Fibroblast of peridontal ligament (primary cell): ENCODE data around the gene NCKAP5.

Source experiments
- DNase-seq: peaks from one replicate; pipeline ENCODE4 v3.0.0-alpha.2; 2010; ENCODE audit errors: extremely low read depth

Gene NCKAP5

DNA sequence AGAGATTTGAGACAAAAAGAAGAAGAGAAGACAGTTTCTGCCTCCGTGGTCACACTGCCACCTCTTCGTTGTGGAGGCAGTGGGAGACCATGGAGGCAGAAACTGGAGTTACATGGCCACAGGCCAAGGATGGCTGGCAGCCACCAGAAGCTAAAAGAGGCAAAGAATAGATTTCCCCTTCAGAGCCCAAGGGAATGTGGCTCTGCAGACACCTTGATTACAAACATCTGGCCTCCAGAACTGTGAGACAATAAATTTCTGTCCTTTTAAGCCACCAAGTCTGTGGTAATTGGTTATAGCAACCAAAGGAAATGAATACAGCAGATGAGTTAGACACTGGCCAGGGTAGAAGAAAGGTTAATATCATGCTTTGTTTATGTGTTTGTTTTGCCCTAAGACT lies 477.9 kb downstream of the NCKAP5 start:
- no peak for DNase-seq

DNA sequence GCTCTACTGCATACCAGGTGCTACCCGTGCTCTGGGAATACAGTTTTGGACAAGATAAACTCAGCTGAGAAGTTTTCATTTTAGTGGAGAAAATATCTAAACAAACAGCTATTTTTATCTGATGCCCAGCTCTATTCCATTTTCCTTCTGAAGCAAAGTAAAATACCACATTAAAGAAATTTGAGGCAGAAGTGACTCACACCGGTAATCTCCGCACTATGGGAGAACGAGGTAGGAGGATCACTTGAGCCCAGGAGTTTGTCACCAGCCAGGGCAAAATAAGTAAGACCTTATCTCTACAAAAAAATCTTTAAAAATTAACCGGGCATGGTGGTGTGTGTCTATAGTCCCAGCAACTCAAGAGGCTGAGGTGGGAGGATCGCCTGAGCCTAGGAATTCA lies 482.1 kb downstream of the NCKAP5 start:
- DNase-seq = no peak

DNA sequence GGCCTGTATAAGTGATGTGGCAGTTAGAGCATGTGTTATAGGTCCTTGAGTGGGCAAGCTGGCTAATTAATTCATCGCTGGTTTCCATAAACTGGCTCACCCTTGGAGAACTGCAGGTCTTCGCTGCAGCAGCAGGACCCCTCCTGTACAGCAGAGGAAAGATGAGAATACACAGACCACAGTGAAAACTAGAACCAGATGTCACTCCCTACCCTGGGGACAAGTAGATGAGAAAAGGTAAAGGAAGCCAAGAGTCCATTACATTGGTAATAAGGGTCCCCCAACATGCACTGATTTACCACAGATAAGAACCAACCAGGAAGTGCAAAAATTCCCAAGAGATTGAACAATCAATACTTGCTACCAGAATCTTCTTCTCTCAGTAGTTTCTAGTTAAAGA lies 482.6 kb downstream of the NCKAP5 start:
- DNase-seq = no peak

DNA sequence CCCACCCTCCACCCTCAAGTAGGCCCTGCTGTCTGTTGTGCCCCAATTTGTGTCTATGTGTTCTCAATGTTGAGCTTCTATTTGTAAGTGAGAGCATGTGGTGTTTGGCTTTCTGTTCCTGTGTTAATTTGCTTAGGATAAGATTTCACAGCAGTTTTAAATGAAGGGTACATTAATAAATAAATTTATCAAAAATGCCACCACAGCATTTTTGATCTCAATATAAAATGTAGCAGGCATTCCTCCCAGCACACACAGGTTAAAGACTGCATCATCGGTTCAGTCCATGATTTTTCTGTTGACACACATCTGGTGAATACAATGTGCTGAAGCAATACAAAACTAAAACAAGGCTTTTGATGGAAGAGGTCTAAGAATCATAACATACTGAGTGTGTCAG lies 486.2 kb downstream of the NCKAP5 start:
- DNase-seq = no peak

DNA sequence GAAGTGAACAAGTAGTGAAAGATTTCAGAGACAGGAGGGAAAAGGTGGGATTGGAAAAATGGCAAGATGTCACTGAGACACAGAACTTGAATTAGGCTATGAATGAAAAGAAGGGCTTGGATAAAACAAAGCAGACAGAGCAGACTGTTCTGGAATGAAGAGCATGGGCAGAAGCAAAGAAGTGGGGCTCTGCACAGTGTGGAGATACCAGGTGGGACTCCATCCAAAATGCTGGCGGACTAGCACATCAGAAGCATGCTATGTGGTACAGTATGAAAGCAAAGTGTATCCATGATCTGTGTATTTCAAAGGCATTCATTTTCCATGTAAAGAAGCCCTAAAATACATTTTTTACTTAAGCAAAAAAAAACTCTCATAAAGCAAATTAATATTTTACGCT lies 487.4 kb downstream of the NCKAP5 start:
- no peak for DNase-seq

DNA sequence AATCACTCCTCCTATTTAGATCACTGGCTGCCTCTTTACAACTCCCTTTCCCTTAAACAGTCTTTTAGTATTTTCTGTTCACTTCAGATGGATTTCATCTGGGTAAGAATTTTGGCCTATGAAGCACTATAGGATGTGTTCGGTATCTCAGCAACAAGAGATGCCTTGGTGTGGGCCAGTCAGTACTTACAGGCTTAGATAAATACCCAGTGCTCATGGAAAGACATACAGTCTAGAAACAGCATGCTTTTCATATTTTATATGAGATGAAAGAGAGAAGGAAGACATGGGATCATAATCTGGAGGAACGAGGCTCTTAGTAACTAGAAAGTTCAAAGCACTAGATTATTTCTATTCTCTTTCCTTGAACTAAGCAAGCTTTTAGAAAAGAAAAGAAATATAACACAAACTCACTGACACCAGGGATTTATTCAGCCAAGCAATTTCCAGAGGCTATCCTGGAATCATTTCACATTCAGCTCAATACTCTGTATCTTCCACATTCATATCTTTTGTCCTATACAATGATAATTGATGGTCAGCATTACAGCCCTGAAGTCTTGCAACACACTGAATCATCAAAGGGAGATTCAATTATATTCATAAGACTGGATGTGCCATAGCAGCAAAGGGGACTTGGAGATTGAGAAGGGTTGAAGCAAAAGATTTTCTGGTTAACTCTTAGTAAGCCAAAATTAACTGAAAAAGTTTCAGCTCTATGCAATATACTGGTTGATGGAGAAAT lies 489.4 kb downstream of the NCKAP5 start:
- no peak for DNase-seq

DNA sequence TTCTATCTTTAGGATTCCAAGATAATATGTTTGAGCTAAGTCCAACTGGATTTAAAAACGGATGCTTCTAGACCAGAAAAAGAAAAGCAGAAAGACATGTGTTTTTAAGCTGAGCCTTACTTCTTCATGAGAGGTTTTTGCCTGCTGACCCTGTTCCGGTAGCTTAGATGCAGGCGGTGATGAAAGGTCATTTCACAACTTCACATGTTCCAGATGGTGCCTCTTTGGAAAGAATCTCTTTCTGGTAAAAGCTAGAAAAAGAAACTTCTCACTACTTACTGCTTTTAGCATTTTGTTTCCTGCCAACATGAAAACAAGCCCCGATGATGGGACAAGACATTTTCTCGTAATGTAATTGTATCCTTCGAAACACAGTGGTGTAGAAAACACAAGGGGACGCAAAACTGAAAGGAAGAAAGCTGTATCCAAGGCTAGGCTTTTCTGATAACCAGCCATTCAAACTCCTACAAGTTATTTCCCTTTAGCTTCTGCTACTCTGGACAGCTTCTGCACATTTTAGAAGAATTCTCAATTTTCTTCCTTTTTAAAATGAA lies 490.9 kb downstream of the NCKAP5 start:
- peak; percentile 56 for DNase-seq

DNA sequence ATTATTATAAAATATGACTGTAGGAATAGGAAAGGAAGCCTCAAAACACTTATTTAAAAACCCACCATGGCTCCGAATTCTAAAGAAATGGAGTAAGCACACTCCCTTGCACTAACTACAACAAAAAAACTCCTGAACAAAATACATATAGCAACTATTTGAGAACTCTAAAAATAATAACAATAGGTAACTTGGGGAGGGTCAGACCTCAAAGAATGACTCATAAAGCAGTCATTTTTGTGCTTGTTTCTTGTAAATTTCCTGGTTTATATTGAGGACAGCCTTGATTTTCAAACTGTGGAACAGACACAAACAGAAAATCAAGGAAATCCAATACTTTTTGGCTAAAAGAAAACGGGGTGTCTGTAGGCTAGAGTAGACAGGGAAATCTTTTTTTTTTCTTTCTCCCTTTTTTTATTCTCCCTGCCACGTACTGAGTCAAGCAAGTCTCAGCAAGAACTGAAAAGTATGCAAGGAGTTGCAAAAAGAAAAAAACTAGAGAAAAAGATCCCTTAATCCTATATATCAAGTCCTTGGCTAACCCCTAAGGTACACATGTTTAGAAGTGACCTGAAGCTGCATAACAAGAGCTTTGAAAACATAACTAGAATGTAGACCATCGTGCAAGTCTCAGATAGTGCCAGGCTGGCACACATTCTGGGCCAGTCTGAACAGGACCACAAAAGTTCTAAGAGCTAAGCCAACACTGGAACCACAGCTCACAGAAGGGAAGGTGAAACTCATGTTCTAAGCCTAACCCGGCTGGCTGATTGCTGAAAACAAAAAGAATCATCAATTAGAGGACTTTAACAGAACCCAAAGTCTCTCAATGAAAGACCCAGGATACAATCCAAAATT lies 495.2 kb downstream of the NCKAP5 start:
- DNase-seq = no peak

DNA sequence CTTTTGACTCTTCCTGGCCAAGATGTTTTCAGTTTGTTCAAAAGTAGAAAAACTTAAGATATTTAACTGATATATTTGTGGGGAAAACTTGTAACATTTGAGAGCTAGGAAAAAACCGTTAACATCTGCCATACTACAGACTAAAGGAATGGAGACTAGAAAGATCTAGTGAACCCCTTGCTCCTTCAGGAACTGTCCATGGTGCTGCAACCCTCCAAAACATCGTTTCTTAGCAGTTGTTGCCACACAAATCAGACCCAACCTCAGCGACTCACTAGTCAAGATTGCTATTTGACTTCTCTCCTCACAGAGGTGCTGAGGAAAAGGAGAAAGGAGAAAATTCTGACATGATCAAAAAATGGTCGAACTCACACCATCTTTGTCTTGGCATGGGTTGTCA lies 504.5 kb downstream of the NCKAP5 start:
- peak; percentile 48 for DNase-seq

DNA sequence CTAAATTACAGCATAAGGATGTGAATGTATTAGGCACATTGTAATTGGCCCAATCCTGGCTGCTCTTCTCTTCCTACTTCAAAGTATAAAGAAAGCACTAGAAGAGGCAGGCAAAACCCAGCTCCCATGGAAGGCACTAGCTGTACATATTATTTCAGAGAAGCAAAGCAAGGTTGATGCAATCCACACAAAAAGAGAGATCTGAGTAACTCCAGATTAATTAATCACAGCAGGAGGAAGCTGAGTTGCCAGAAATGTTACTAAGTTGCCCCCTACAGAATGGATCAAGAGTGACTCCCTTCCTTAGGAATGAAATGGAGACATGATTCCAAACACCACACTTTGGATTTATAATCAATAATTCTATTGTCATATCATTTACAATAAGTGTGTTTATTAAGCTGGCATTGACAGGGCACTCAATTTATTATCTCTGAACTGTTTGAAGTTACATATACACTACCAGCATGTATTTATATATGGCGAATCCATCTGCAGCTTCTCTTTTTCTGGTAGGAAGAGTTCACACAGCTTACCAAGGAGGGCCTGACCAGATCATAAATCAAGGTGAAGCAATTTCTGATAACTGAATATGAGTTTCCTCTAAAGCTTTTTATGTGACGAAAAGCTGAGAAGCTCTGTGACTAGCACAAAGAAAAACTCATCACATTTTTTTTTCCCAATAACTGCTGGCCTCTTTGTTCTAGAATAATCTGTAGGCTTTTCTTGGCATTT lies 505.2 kb downstream of the NCKAP5 start:
- no peak for DNase-seq

DNA sequence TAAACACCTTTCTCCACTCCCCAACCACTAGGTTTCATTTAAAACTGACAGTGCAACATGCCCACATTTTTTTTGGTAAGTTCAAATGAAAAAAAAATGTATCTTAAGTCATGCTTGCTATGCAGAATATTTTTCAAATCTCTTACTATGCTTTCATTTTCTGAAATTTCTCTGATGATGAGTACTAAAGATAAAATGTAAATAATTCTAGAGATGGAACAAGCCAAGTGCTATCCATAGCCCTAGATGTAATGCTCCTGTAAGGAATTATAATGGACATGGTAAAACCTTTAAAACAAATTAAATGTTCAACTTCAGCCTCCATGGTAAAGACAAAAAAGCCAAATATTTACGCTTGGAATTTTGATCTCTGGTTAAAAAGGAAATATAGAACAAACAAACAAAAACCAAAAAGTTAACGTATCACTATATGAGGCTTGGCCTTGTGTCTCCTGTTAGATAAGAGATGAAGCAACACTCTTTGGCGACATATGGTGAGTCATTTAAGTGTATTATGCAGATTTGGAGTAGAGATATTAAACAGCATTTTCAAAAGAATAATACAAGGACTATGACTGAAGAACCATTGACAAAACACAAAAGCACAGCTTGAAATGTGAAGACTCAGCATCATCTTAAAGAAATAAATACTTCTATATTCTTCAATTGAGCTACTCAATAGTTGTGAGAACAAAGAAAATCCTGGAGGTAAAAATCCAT lies 506.2 kb downstream of the NCKAP5 start:
- DNase-seq = no peak

DNA sequence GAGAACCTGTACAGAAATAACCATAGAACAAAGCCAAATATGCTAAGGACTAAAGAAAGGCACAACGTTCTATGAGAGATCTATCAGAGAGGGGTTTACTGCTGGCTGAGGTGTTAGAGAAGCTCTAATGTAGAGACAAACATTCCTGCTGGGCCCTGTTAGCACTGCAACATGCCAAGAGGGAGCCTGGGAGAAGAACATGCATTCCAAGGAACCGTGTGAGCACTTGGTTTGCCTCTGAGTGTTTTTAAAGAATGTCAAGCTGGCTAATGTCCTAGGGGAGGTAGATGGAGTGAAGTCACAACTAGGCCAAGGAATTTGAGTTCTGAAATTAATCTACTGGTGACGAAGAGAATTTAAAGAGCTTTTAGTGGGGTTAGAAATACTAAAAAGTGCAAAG lies 514.0 kb downstream of the NCKAP5 start:
- DNase-seq = no peak

DNA sequence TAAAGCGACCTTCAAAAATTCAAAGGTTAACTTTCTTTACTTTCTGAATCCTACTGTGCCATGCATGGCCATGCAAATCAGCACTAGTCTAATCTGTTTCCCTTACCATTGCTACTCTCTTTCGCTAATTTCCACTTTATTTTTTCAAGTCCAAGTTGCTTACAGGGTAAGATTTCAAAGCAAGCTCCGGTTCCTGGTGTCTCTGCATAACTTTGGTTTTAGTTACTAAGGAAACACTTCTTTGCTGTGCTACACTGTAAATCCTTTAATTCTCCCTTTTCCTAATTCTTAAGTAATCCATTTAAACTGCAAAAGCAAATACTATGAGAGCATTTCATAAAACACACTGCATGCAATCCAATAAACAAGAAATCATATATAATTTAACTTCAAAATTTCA lies 514.7 kb downstream of the NCKAP5 start:
- DNase-seq = no peak

DNA sequence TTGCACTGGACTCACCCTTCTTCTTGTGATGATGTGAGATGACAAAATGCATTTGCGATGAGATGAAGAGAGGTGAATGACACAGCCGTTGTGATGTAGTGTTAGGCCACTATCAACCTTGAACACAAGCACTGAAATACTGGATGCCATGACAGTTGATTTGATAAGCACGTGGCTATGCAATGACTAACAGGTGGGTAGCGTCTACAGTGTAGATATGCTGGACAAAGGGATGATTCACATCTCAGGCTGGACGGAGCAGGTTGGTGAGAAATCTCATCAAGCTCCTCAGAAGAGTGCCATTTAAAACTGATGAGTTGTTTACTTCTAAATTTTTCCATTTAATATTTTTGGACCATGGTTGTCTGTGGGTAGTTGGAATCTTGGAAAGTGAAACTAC lies 522.5 kb downstream of the NCKAP5 start:
- no peak for DNase-seq

DNA sequence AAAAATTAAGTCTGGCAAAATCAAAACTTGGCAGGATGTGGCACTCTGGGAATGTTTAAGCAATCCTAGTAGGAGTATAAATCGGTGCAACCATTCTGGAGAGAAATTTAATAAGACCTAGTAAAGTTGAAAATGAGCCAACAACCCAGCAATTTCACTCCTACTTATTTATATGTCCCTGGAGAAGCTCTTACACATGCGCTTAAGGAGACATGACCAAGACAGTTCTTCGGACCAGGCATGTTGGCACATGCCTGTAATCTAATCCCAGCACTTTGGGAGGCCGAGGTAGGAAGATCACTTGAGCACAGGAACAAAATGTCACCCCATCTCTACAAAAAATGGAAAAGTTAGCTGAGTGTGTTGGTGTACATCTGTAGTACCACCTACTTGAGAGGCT lies 523.7 kb downstream of the NCKAP5 start:
- DNase-seq = peak; percentile 30

DNA sequence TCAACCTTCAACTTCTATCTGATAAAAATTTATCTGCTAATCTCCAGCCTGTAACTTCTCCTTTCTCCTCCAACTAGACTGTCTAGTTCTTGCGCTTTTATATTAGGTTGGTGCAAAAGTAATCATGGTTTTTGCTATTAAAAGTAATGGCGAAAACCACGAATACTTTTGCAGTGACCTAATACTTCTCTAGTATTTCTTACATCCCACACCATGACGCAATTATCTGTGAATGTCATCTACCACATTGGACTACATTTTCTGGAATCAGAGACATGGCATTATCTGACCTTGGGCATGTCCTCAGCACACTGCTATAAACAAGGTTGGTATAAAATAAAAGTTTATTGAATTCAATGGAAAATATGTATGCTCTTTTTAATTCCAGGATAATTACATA lies 528.1 kb downstream of the NCKAP5 start:
- DNase-seq = peak; percentile 8

DNA sequence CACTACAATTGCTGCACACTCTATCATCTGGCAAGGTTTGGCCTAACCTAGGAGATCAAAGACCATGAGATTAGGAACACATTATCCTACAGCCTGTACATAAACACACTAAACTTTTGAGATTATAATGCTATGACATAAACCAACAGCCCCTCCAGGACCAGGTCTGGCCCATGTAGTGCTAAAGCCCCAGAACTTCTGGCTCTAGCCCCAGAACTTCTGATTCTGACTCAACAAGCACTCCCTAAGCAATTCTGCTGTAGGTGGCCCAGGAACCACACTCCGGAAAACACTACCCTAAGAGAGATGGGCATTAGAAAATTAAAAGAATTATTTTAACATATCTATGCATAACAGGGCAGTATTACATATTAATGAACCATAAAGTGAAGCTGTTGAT lies 528.7 kb downstream of the NCKAP5 start:
- no peak for DNase-seq

DNA sequence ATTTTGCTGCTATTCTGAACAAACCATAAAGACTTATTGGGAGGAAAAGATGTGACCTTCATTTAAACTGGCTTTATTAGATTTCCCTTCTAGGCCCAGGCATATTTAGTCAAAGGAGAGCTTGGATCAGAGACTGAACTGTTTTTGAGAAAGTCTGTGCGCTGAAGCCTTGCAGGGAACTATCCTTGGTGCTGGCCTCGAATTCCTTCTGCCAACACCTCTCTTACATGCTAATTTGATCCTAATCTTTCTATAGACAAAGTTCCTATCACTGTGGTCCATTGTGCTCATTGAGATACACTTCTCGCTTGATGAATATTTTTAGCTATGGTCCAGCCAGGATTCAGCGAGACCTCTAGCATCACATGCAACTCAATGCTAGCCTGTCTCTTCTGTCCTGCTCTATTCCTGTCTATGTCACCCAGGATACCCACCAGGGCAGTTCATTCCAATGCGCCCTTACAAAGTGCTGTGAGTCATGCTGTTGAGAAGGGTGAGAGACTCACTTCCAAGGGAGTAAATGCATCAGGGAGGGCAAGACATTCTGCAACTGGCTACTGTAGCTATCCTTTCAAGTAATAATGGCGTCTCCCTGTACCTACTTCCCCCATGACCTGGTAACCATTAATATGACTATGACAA lies 541.6 kb downstream of the NCKAP5 start:
- DNase-seq = peak; percentile 3

DNA sequence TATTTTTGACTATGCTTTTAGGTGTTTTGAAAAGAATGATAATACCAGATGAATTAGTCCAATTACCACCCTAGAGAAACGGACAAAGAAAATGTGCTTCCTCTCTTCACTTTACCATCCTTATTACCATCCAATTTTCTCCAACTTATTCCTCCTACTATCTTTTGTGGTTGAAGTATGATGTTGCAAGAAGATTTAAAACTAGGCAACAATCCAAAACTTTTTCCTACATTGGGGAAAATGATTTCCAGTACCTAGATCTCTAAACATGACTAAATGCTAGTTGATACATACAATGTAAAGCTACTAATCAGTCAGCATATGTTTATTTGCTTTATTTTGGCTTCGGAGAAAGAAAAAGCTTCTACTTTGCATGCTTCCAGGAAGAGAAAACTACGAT lies 543.3 kb downstream of the NCKAP5 start:
- DNase-seq = peak; percentile 3

DNA sequence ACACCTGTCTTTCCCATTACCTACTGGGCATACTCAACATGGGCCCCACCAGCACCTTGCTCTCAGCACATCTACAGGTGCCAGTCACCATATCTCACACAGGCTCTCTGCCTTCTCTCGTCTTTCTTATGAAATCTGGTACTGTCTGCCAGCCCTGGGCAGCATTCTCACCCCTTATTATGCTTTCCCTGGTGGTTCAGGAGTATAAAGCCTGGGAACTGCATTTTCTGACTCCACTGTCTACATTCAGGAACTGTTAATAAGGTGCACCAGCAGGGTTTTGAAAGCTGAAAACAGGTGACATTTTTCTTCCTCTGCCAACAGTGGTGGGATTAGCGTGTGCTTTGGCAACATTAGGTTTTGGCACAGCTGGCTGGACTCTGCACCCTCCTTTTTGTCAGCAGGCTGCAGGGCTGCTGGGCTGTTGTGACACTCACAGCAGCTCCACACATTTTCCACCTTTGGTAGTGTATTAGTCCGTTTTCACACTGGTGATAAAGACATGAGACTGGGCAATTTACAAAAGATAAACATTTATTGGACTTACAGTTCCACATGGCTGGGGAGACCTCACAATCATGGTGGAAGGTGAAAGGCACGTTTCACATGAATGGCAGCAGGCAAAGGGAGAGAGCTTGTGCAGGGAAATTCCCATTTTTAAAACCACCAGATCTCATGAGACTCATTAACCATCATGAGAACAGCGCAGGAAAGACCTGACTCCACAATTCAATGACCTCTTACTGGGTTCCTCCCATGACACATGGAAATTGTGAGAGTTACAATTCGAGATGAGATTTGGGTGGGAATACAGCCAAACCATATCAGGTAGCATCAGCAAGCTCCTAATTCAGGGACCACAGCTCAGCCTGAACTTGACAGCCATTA lies 555.2 kb downstream of the NCKAP5 start:
- no peak for DNase-seq
